Measurements from ENCODE around the gene POU2F1. TPM values are rescaled to one million over a fixed set of nuclear protein-coding genes. Genes with fewer than 3 reads are reported as not detected.

POU2F1 gene
- polyA plus RNA-seq, 1 donor (not counting 4 experiments of a cell fraction or from before 2014, with no cell fraction given) = 3.2 TPM

DNA sequence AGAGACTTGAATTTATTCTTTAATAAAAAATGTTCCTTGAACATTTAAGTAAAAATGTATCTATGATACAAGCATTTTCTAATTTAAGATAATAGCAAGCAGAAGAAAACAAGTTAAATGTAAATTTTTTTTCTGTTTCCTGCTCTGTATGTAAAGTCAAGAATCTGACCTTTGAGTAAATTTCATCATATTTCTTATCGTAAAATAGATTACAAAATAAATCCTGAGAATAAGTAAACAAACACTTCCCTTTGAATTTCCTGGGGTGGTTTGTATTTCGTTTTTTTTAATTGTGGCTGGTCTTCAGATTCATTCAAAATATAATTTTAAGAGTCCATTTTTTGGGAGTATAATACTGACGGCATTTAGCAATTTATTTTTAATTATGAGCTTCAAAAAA, 77.6 kb downstream of the POU2F1 start:
- Histone ChIP-seq H3K9me1 (ENCODE audit: control insufficient read depth, extremely low read depth, insufficient read depth, low read length) (no peaks in the 10 kb centered on the region), H3K36me3 (ENCODE audit: control insufficient read depth in 2 of 2, extremely low read depth in 1 of 2, insufficient read depth in 2 of 2, low read length in 2 of 2) (no peaks in the 10 kb centered on the region), H3K4me3 (ENCODE audit: control insufficient read depth in 2 of 3, extremely low read depth in 1 of 3, insufficient read depth in 2 of 3, low read depth in 1 of 3, low read length in 3 of 3) (no peak overlapping the region), H3K27me3 (ENCODE audit: control insufficient read depth, extremely low read depth, insufficient read depth, low read length) (no peaks in the 10 kb centered on the region), H3K9ac (ENCODE audit: control insufficient read depth, extremely low read depth, insufficient read depth, low read length) (no peak overlapping the region), H3K79me2 (ENCODE audit: control insufficient read depth, insufficient read depth, low read length) (no peaks in the 10 kb centered on the region), H2AFZ (ENCODE audit: control insufficient read depth, low read length) (no peak overlapping the region), H3K4me1 (ENCODE audit: control insufficient read depth, extremely low read depth, insufficient read depth, low read length) (no peaks in the 10 kb centered on the region), H3K9me3 (ENCODE audit: control insufficient read depth, low read depth, low read length) (no peaks in the 10 kb centered on the region), H3K4me2 (ENCODE audit: control insufficient read depth, extremely low read depth, insufficient read depth, low read depth, low read length) (no peak overlapping the region), H3K27ac (ENCODE audit: control insufficient read depth, insufficient read depth, low read length) (no peak overlapping the region), H4K20me1 (ENCODE audit: control insufficient read depth, extremely low read depth, insufficient read depth, low read length) (no peaks in the 10 kb centered on the region)
- dilution Hi-C loops (cut with MboI; ENCODE audit: extremely low pct_ligation_motif_present, low sequenced_read_pairs) = no loop called here
- DNase-seq (ENCODE audit: low read depth, low spot score) = no peak
- FAIRE-seq = no peak
- TF ChIP-seq, protein P1, sequence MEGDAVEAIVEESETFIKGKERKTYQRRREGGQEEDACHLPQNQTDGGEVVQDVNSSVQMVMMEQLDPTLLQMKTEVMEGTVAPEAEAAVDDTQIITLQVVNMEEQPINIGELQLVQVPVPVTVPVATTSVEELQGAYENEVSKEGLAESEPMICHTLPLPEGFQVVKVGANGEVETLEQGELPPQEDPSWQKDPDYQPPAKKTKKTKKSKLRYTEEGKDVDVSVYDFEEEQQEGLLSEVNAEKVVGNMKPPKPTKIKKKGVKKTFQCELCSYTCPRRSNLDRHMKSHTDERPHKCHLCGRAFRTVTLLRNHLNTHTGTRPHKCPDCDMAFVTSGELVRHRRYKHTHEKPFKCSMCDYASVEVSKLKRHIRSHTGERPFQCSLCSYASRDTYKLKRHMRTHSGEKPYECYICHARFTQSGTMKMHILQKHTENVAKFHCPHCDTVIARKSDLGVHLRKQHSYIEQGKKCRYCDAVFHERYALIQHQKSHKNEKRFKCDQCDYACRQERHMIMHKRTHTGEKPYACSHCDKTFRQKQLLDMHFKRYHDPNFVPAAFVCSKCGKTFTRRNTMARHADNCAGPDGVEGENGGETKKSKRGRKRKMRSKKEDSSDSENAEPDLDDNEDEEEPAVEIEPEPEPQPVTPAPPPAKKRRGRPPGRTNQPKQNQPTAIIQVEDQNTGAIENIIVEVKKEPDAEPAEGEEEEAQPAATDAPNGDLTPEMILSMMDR (optimal IDR thresholded peaks at IDR 0.05 in 1 of 3, IDR thresholded peaks at IDR 0.05 in 1 of 3, conservative IDR thresholded peaks at IDR 0.05 in 1 of 3; ENCODE audit: extremely low read depth in 1 of 3, insufficient read depth in 2 of 3, low read length in 3 of 3) = no peak
- no peak for TF ChIP-seq EZH2 (IDR thresholded peaks at IDR 0.05; ENCODE audit: low read length)

DNA sequence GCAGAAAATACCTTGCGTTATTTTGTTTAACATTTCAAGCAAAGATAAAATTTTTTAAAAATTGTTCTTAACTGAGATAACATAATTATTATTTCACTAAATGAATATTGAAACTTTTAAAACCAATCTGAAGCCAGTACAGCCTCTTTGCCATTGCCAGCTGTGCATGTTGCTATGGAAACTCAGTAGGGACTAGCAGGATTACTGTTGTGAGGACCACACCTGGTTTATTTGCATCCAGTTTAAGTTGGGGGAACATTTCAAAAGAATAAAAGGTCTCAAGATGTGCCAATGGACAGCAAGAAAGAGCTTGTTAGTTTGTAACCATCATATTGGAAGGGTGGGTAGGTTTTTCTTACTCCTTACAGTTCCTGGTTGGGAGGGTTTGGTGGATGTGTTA, 80.7 kb downstream of the POU2F1 start:
- Histone ChIP-seq H4K20me1 (ENCODE audit: control insufficient read depth, extremely low read depth, insufficient read depth, low read length) (no peaks in the 10 kb centered on the region), H3K4me3 (ENCODE audit: control insufficient read depth in 2 of 3, extremely low read depth in 1 of 3, insufficient read depth in 2 of 3, low read depth in 1 of 3, low read length in 3 of 3) (no peak overlapping the region), H3K79me2 (ENCODE audit: control insufficient read depth, insufficient read depth, low read length) (no peaks in the 10 kb centered on the region), H3K36me3 (ENCODE audit: control insufficient read depth in 2 of 2, extremely low read depth in 1 of 2, insufficient read depth in 2 of 2, low read length in 2 of 2) (no peaks in the 10 kb centered on the region), H3K9me3 (ENCODE audit: control insufficient read depth, low read depth, low read length) (no peaks in the 10 kb centered on the region), H2AFZ (ENCODE audit: control insufficient read depth, low read length) (no peak overlapping the region), H3K4me2 (ENCODE audit: control insufficient read depth, extremely low read depth, insufficient read depth, low read depth, low read length) (no peak overlapping the region), H3K4me1 (ENCODE audit: control insufficient read depth, extremely low read depth, insufficient read depth, low read length) (peaks cover 4% of the 10 kb centered on the region), H3K27ac (ENCODE audit: control insufficient read depth, insufficient read depth, low read length) (no peak overlapping the region), H3K9ac (ENCODE audit: control insufficient read depth, extremely low read depth, insufficient read depth, low read length) (no peak overlapping the region), H3K9me1 (ENCODE audit: control insufficient read depth, extremely low read depth, insufficient read depth, low read length) (no peaks in the 10 kb centered on the region), H3K27me3 (ENCODE audit: control insufficient read depth, extremely low read depth, insufficient read depth, low read length) (no peaks in the 10 kb centered on the region)
- dilution Hi-C loops (cut with MboI; ENCODE audit: extremely low pct_ligation_motif_present, low sequenced_read_pairs) = no loop called here
- FAIRE-seq (no peak), DNase-seq (ENCODE audit: low read depth, low spot score) (no peak)
- TF ChIP-seq, protein P1 (optimal IDR thresholded peaks at IDR 0.05 in 1 of 3, IDR thresholded peaks at IDR 0.05 in 1 of 3, conservative IDR thresholded peaks at IDR 0.05 in 1 of 3; ENCODE audit: extremely low read depth in 1 of 3, insufficient read depth in 2 of 3, low read length in 3 of 3) = no peak
- TF ChIP-seq EZH2 (IDR thresholded peaks at IDR 0.05; ENCODE audit: low read length) = no peak
